Vagina (tissue), 2 donors: ENCODE data around the gene DCLK2.

ENCODE experiments used
- CTCF ChIP-seq, 3 experiments: fragments of 450-650 bp in 2 of 3; fragments of 200-600 bp in 1 of 3; sonication (generic) in 1 of 3; IDR thresholded peaks; one replicate each; pipeline ENCODE4 v1.5.1; 2017 to 2019; ENCODE audit warnings: antibody characterized with exemption in 3 of 3, mild to moderate bottlenecking in 2 of 3, moderate library complexity in 2 of 3
- POLR2A ChIP-seq, 2 donors: fragments of 450-650 bp; IDR thresholded peaks; one replicate each; pipeline ENCODE4 v1.6.1; 2017; ENCODE audit warnings: antibody characterized with exemption in 2 of 2, mild to moderate bottlenecking in 2 of 2, moderate library complexity in 2 of 2

GRCh38 chr4:150139297-150139865 is 61.1 kb downstream of the DCLK2 start:
- no peak for TF ChIP-seq CTCF (IDR thresholded peaks at IDR 0.05)
- no peak for TF ChIP-seq POLR2A (IDR thresholded peaks at IDR 0.05)
